GM23338 (cell line): Measurements from ENCODE around the gene ANKZF1. TPM values are rescaled to one million over a fixed set of nuclear protein-coding genes. Genes with fewer than 3 reads are reported as not detected.

Experiments
- ATAC-seq: fragments of 200-7000 bp; cut with Tn5 transposase; 3 replicates; pipeline ENCODE4 v1.9.1; 2020
- DNase-seq: peaks from one replicate; pipeline ENCODE4 v3.0.0-alpha.2; 2015; ENCODE audit warnings: low spot score
- H2AFZ ChIP-seq: fragments of 200-600 bp; sonication (generic); 2 replicates; pipeline ENCODE4 v1.8.0; 2016; ENCODE audit warnings: antibody characterized with exemption, mild to moderate bottlenecking, moderate library complexity
- H3F3A ChIP-seq: fragments of 200-600 bp; sonication (generic); replicated peaks from 2 replicates; pipeline ENCODE4 v1.8.0; 2017; ENCODE audit warnings: antibody characterized with exemption, mixed run types, low read depth
- H3K27ac ChIP-seq: fragments of 200-600 bp; sonication (generic); 2 replicates; pipeline ENCODE4 v1.6.1; 2016; ENCODE audit warnings: low read depth
- H3K27me3 ChIP-seq: fragments of 200-600 bp; sonication (generic); 2 replicates; pipeline ENCODE4 v1.8.0; 2016; ENCODE audit warnings: mild to moderate bottlenecking, mixed run types, moderate library complexity; ENCODE audit not compliant: insufficient read depth
- H3K36me3 ChIP-seq: fragments of 200-600 bp; sonication (generic); 2 replicates; pipeline ENCODE4 v1.8.0; 2016; ENCODE audit warnings: mild to moderate bottlenecking; ENCODE audit not compliant: insufficient read depth
- H3K4me1 ChIP-seq: fragments of 200-600 bp; sonication (generic); 2 replicates; pipeline ENCODE4 v1.8.0; 2016; ENCODE audit warnings: mild to moderate bottlenecking, moderate library complexity; ENCODE audit not compliant: insufficient read depth
- H3K4me2 ChIP-seq: fragments of 200-600 bp; sonication (generic); 2 replicates; pipeline ENCODE4 v1.7.1; 2017; ENCODE audit warnings: mixed run types
- H3K4me3 ChIP-seq: fragments of 200-600 bp; sonication (generic); 2 replicates; pipeline ENCODE4 v1.6.1; 2016; ENCODE audit warnings: mixed run types
- H3K79me2 ChIP-seq: fragments of 200-600 bp; sonication (generic); replicated peaks from 2 replicates; pipeline ENCODE4 v1.8.0; 2017; ENCODE audit warnings: mild to moderate bottlenecking; ENCODE audit not compliant: insufficient read depth
- H3K9me2 ChIP-seq: fragments of 200-600 bp; sonication (generic); 2 replicates; pipeline ENCODE4 v1.8.0; 2017; ENCODE audit not compliant: insufficient read depth
- H4K20me1 ChIP-seq: fragments of 200-600 bp; sonication (generic); replicated peaks from 2 replicates; pipeline ENCODE4 v1.8.0; 2017; ENCODE audit warnings: mild to moderate bottlenecking; ENCODE audit not compliant: insufficient read depth
- H3K27ac Mint-ChIP-seq: 2 replicates; pipeline ENCODE4 v1.8.0; 2020; ENCODE audit warnings: inconsistent platforms, mild to moderate bottlenecking, moderate library complexity, mixed read lengths
- H3K27me3 Mint-ChIP-seq: 3 replicates; pipeline ENCODE4 v1.8.0; 2022; ENCODE audit warnings: low read depth, mild to moderate bottlenecking, moderate library complexity, mixed read lengths, inconsistent platforms; ENCODE audit not compliant: insufficient read depth, poor library complexity
- H3K36me3 Mint-ChIP-seq: 3 replicates; pipeline ENCODE4 v1.8.0; 2021; ENCODE audit warnings: low read depth, mild to moderate bottlenecking, inconsistent platforms, moderate library complexity, mixed read lengths
- H3K4me1 Mint-ChIP-seq: 3 replicates; pipeline ENCODE4 v1.8.0; 2020; ENCODE audit warnings: mild to moderate bottlenecking, inconsistent platforms, mixed read lengths
- H3K4me3 Mint-ChIP-seq: 3 replicates; pipeline ENCODE4 v1.8.0; 2021; ENCODE audit warnings: moderate library complexity, mild to moderate bottlenecking, inconsistent platforms, mixed read lengths
- H3K9me3 Mint-ChIP-seq: 3 replicates; pipeline ENCODE4 v1.8.0; 2020; ENCODE audit warnings: moderate library complexity, mild to moderate bottlenecking, inconsistent platforms, mixed read lengths
- CREB1 ChIP-seq: fragments of 250-450 bp; sonication (Bioruptor Pico); IDR thresholded peaks from 2 replicates; pipeline ENCODE4 v1.5.0; 2020; ENCODE audit warnings: low read depth, mild to moderate bottlenecking, moderate library complexity
- ETS1 ChIP-seq: IDR thresholded peaks from 2 replicates; pipeline ENCODE4 v1.6.1; 2016; ENCODE audit warnings: antibody characterized with exemption
- EZH2 ChIP-seq: fragments of 200-600 bp; sonication (generic); IDR thresholded peaks from one replicate; pipeline ENCODE4 v1.8.0; 2017; ENCODE audit warnings: antibody characterized with exemption, mild to moderate bottlenecking, low read depth; ENCODE audit not compliant: unreplicated experiment
- EZH2phosphoT487 ChIP-seq: fragments of 200-600 bp; sonication (generic); IDR thresholded peaks from one replicate; pipeline ENCODE4 v1.8.1; 2018; ENCODE audit warnings: antibody characterized with exemption; ENCODE audit not compliant: unreplicated experiment
- JUNB ChIP-seq: IDR thresholded peaks from one replicate; pipeline ENCODE4 v1.6.1; 2016; ENCODE audit warnings: antibody characterized with exemption; ENCODE audit not compliant: unreplicated experiment
- NANOG ChIP-seq: IDR thresholded peaks from 2 replicates; pipeline ENCODE4 v1.6.1; 2016; ENCODE audit warnings: antibody characterized with exemption, borderline replicate concordance
- POLR2AphosphoS5 ChIP-seq: IDR thresholded peaks from 2 replicates; pipeline ENCODE4 v1.6.1; 2016; ENCODE audit warnings: antibody characterized with exemption, low read depth
- STAT1 ChIP-seq: IDR thresholded peaks from one replicate; pipeline ENCODE4 v1.6.1; 2016; ENCODE audit warnings: antibody characterized with exemption; ENCODE audit not compliant: unreplicated experiment
- ZNF114 ChIP-seq: fragments of 250-450 bp; sonication (Bioruptor Pico); IDR thresholded peaks from 2 replicates; pipeline ENCODE4 v1.5.0; 2020; ENCODE audit warnings: mild to moderate bottlenecking, moderate library complexity
- ZNF331 ChIP-seq: fragments of 250-450 bp; sonication (Bioruptor Pico); IDR thresholded peaks from 2 replicates; pipeline ENCODE4 v1.5.0; 2020; ENCODE audit warnings: low read depth, mild to moderate bottlenecking, moderate library complexity
- ZNF462 ChIP-seq: fragments of 250-450 bp; sonication (Bioruptor Pico); IDR thresholded peaks from 2 replicates; pipeline ENCODE4 v1.5.0; 2020; ENCODE audit warnings: mild to moderate bottlenecking, moderate library complexity
- polyA plus RNA-seq: library from polyadenylated mRNA; unstranded; fragments of >200 nt; fragmentation: Nextera tagmentation; extraction: Ambion mirVana; gene quantifications from 2 replicates; pipeline ENCODE4 v1.2.1, GENCODE V29; 2016
- total RNA-seq: library from RNA; depleted of rRNA; stranded (reverse); fragments of >200 nt; shearing (Covaris generic); gene quantifications from 2 replicates; pipeline ENCODE4 v1.2.3, GENCODE V29; 2014
- TF ChIP-seq, protein P1 (sequence below): IDR thresholded peaks from one replicate; pipeline ENCODE4 v1.6.1; 2018; ENCODE audit warnings: antibody characterized with exemption; ENCODE audit not compliant: unreplicated experiment
- TF ChIP-seq, protein P2 (sequence below), 2 experiments: fragments of 200-600 bp in 1 of 2; sonication (generic) in 1 of 2; conservative IDR thresholded peaks; 2 replicates each; pipeline versions ENCODE4 v1.5.1 to v1.6.1; 2016 to 2017; ENCODE audit warnings: antibody characterized with exemption in 2 of 2, low read depth in 2 of 2, mild to moderate bottlenecking in 2 of 2, moderate library complexity in 1 of 2

Gene ANKZF1
- total and polyA plus RNA-seq, 2 experiments from 2014 or later = 29.9 to 61.9 TPM

GRCh38 chr2:219205981-219206327, 23.7 kb upstream of the ANKZF1 start:
- Mint-ChIP-seq H3K9me3 (peaks cover 6% of the 10 kb centered on the region; the same call in 2 of the 3 replicates), H3K27me3 (peaks cover 10% of the 10 kb centered on the region), H3K36me3 (peaks cover 21% of the 10 kb centered on the region), H3K4me3 (peak overlapping the region; percentile 88), H3K4me1 (peaks cover 13% of the 10 kb centered on the region; the same call in 2 of the 3 replicates), H3K27ac (peak overlapping the region; percentile 87)
- Histone ChIP-seq H3K79me2 (no peaks in the 10 kb centered on the region), H3K4me1 (peaks cover 15% of the 10 kb centered on the region), H3F3A (peaks cover 15% of the 10 kb centered on the region; the same call in 1 of the 2 replicates), H4K20me1 (no peaks in the 10 kb centered on the region; the same call in 1 of the 2 replicates), H3K27me3 (no peaks in the 10 kb centered on the region), H3K36me3 (no peaks in the 10 kb centered on the region; the same call in 1 of the 2 replicates), H3K4me2 (peak overlapping the region; percentile 96), H3K9me2 (no peaks in the 10 kb centered on the region), H3K27ac (0 out of 2 replicates have a peak overlapping the region, but pooled peaks have one; percentile 74), H2AFZ (peak overlapping the region; percentile 98), H3K4me3 (peak overlapping the region; percentile 84)
- DNase-seq (peak; percentile 15), ATAC-seq (no peak)
- TF ChIP-seq, protein P1, sequence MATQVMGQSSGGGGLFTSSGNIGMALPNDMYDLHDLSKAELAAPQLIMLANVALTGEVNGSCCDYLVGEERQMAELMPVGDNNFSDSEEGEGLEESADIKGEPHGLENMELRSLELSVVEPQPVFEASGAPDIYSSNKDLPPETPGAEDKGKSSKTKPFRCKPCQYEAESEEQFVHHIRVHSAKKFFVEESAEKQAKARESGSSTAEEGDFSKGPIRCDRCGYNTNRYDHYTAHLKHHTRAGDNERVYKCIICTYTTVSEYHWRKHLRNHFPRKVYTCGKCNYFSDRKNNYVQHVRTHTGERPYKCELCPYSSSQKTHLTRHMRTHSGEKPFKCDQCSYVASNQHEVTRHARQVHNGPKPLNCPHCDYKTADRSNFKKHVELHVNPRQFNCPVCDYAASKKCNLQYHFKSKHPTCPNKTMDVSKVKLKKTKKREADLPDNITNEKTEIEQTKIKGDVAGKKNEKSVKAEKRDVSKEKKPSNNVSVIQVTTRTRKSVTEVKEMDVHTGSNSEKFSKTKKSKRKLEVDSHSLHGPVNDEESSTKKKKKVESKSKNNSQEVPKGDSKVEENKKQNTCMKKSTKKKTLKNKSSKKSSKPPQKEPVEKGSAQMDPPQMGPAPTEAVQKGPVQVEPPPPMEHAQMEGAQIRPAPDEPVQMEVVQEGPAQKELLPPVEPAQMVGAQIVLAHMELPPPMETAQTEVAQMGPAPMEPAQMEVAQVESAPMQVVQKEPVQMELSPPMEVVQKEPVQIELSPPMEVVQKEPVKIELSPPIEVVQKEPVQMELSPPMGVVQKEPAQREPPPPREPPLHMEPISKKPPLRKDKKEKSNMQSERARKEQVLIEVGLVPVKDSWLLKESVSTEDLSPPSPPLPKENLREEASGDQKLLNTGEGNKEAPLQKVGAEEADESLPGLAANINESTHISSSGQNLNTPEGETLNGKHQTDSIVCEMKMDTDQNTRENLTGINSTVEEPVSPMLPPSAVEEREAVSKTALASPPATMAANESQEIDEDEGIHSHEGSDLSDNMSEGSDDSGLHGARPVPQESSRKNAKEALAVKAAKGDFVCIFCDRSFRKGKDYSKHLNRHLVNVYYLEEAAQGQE = no peak
- no peak for TF ChIP-seq JUNB
- TF ChIP-seq ETS1 = no peak
- no peak for TF ChIP-seq ZNF114 (CRISPR knock-in tag)
- no peak for TF ChIP-seq EZH2phosphoT487
- TF ChIP-seq ZNF331 (CRISPR knock-in tag) = no peak
- TF ChIP-seq, protein P2, sequence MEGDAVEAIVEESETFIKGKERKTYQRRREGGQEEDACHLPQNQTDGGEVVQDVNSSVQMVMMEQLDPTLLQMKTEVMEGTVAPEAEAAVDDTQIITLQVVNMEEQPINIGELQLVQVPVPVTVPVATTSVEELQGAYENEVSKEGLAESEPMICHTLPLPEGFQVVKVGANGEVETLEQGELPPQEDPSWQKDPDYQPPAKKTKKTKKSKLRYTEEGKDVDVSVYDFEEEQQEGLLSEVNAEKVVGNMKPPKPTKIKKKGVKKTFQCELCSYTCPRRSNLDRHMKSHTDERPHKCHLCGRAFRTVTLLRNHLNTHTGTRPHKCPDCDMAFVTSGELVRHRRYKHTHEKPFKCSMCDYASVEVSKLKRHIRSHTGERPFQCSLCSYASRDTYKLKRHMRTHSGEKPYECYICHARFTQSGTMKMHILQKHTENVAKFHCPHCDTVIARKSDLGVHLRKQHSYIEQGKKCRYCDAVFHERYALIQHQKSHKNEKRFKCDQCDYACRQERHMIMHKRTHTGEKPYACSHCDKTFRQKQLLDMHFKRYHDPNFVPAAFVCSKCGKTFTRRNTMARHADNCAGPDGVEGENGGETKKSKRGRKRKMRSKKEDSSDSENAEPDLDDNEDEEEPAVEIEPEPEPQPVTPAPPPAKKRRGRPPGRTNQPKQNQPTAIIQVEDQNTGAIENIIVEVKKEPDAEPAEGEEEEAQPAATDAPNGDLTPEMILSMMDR (conservative IDR thresholded peaks at IDR 0.05; ENCODE audit: low read depth in 2 of 2) = no peak
- TF ChIP-seq STAT1 = no peak
- no peak for TF ChIP-seq NANOG
- TF ChIP-seq CREB1 (CRISPR knock-in tag) = no peak
- TF ChIP-seq POLR2AphosphoS5 = no peak
- TF ChIP-seq EZH2 = no peak
- TF ChIP-seq ZNF462 (CRISPR knock-in tag) = no peak
